Hepatocyte (in vitro differentiated cells): ENCODE measurements around the gene TLR4.

ENCODE experiments used
- EZH2 ChIP-seq: fragments of 200-600 bp; sonication (generic); IDR thresholded peaks from 2 replicates; pipeline ENCODE4 v1.6.1; 2016; ENCODE audit warnings: antibody characterized with exemption, mild to moderate bottlenecking, borderline replicate concordance
- TF ChIP-seq, protein P1 (sequence below): fragments of 200-600 bp; sonication (generic); IDR thresholded peaks from 2 replicates; pipeline ENCODE4 v1.5.1; 2016; ENCODE audit warnings: antibody characterized with exemption, mild to moderate bottlenecking; ENCODE audit not compliant: poor library complexity

DNA sequence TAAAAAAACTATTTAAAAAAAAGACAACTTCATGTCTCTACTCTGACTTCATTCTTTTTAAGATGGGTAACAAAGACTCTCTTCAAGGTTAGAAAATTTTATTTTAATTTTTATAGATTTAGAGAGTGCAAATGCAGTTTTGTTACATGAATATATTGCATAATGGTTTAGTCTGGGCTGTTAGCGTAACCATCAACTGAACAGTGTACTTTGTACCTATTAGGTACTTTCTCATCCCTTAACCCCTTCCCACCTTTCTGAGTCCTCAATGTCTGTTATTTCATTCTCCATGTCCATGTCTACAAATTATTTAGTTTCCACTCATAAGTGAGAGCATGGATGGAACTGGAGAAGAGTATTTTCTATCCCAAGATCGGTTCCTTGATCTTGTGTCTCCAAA is 16.8 kb downstream of the TLR4 start:
- TF ChIP-seq EZH2, result no peak
- TF ChIP-seq, protein P1, sequence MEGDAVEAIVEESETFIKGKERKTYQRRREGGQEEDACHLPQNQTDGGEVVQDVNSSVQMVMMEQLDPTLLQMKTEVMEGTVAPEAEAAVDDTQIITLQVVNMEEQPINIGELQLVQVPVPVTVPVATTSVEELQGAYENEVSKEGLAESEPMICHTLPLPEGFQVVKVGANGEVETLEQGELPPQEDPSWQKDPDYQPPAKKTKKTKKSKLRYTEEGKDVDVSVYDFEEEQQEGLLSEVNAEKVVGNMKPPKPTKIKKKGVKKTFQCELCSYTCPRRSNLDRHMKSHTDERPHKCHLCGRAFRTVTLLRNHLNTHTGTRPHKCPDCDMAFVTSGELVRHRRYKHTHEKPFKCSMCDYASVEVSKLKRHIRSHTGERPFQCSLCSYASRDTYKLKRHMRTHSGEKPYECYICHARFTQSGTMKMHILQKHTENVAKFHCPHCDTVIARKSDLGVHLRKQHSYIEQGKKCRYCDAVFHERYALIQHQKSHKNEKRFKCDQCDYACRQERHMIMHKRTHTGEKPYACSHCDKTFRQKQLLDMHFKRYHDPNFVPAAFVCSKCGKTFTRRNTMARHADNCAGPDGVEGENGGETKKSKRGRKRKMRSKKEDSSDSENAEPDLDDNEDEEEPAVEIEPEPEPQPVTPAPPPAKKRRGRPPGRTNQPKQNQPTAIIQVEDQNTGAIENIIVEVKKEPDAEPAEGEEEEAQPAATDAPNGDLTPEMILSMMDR, result no peak
